OCI-LY7 (cell line): ENCODE measurements around the gene NQO2. TPM values are rescaled to one million over a fixed set of nuclear protein-coding genes. Genes with fewer than 3 reads are reported as not detected.

Source experiments
- BruUV-seq: library from RNA; stranded (reverse); fragments of 400-500 nt; replicated peaks from 2 replicates; lab custom pipeline; 2021; lab: Mats Ljungman, UMichigan
- CTCF ChIA-PET: fragments of 300-600 bp; sonication (Branson Sonifier 250); formaldehyde crosslinking; loops from one replicate; lab custom pipeline; 2022; ENCODE audit warnings: antibody characterized with exemption; ENCODE audit not compliant: unreplicated experiment; lab: Charles Lee
- POLR2A ChIA-PET: fragments of 300-600 bp; sonication (Branson Sonifier 250); formaldehyde crosslinking; loops from one replicate; lab custom pipeline; 2022; ENCODE audit warnings: antibody characterized with exemption; lab: Charles Lee
- DNase-seq: peaks from one replicate; pipeline ENCODE4 v3.0.0-alpha.2; 2015; ENCODE audit warnings: low spot score
- H2AFZ ChIP-seq: fragments of 200-600 bp; sonication (generic), shearing (Covaris generic); 2 replicates; pipeline ENCODE4 v1.6.1; 2014; ENCODE audit warnings: mild to moderate bottlenecking, antibody characterized with exemption, low read length, moderate library complexity
- H3K27ac ChIP-seq: fragments of 200-600 bp; sonication (generic); 2 replicates; pipeline ENCODE4 v1.5.1; 2014; ENCODE audit warnings: mixed run types, low read depth, mild to moderate bottlenecking, moderate library complexity, low read length, inconsistent platforms; ENCODE audit not compliant: poor library complexity, severe bottlenecking
- H3K36me3 ChIP-seq: fragments of 200-600 bp; sonication (generic); 2 replicates; pipeline ENCODE4 v1.6.1; 2014; ENCODE audit warnings: mild to moderate bottlenecking, antibody characterized with exemption, low read length, moderate library complexity, mixed read lengths; ENCODE audit not compliant: insufficient read depth
- H3K4me1 ChIP-seq: fragments of 200-600 bp; sonication (generic); 2 replicates; pipeline ENCODE4 v1.5.1; 2014; ENCODE audit warnings: mild to moderate bottlenecking, low read length; ENCODE audit not compliant: insufficient read depth, poor library complexity, severe bottlenecking
- H3K4me2 ChIP-seq: fragments of 200-600 bp; sonication (generic); 2 replicates; pipeline ENCODE4 v1.6.1; 2014; ENCODE audit warnings: mild to moderate bottlenecking, low read length
- H3K4me3 ChIP-seq: fragments of 200-600 bp; sonication (generic); 2 replicates; pipeline ENCODE4 v1.5.1; 2014; ENCODE audit warnings: mild to moderate bottlenecking, low read depth, low read length; ENCODE audit not compliant: poor library complexity, severe bottlenecking
- H3K79me2 ChIP-seq: fragments of 200-600 bp; sonication (generic); 2 replicates; pipeline ENCODE4 v1.6.1; 2016; ENCODE audit warnings: low read depth, mild to moderate bottlenecking, low read length, moderate library complexity, mixed read lengths; ENCODE audit not compliant: insufficient read depth
- H3K9me2 ChIP-seq: fragments of 200-600 bp; sonication (generic); 2 replicates; pipeline ENCODE4 v1.6.1; 2016; ENCODE audit warnings: mild to moderate bottlenecking, low read length, mixed read lengths; ENCODE audit not compliant: insufficient read depth
- H3K9me3 ChIP-seq: fragments of 200-600 bp; sonication (generic); 2 replicates; pipeline ENCODE4 v1.6.1; 2014; ENCODE audit warnings: mild to moderate bottlenecking, mixed run types, low read length, mixed read lengths
- H4K20me1 ChIP-seq: fragments of 200-600 bp; sonication (generic); 2 replicates; pipeline ENCODE4 v1.6.1; 2014; ENCODE audit warnings: mild to moderate bottlenecking, antibody characterized with exemption, low read length, moderate library complexity, mixed read lengths; ENCODE audit not compliant: insufficient read depth
- CTCF ChIP-seq: fragments of 200-600 bp; sonication (generic); conservative IDR thresholded peaks from 2 replicates; pipeline ENCODE4 v1.5.1; 2014; ENCODE audit warnings: mild to moderate bottlenecking, antibody characterized with exemption, low read length, moderate library complexity, mixed read lengths
- EZH2phosphoT487 ChIP-seq: fragments of 200-600 bp; sonication (generic); IDR thresholded peaks from 2 replicates; pipeline ENCODE4 v1.6.1; 2018; ENCODE audit warnings: low read depth, borderline replicate concordance, mild to moderate bottlenecking, mixed run types, antibody characterized with exemption, low read length, moderate library complexity, mixed read lengths
- intact Hi-C: fragments of 100-400 bp; cut with micrococcal nuclease; formaldehyde crosslinking; loops from one replicate; pipeline ENCODE4 v1.10.0; 2022; ENCODE audit not compliant: unreplicated experiment
- total RNA-seq, 2 experiments: library from RNA; depleted of rRNA in 1 of 2; stranded (reverse); fragments of >200 nt in 1 of 2; shearing (Covaris generic) in 1 of 2; gene quantifications; 2 replicates each; pipeline ENCODE4 v1.2.3, GENCODE V29; 2014 to 2022

The NQO2 gene
- total RNA-seq, 2 experiments from 2014 or later: 8.4 to 9.9 TPM

GRCh38 chr6:2951728-2952127, 48.0 kb upstream of the NQO2 start:
- H3K9me3 ChIP-seq: no peaks in the 10 kb centered on the region
- no peak for TF ChIP-seq EZH2phosphoT487
- TF ChIP-seq CTCF: no peak
- H3K79me2 ChIP-seq: no peaks in the 10 kb centered on the region
- no peak overlapping the region for H3K27ac ChIP-seq
- intact Hi-C loops: loop anchor here (1.0 kb wide), 1 partner anchor 38 kb away; no protein-coding TSS in a partner anchor
- no peak overlapping the region for H3K4me3 ChIP-seq
- H4K20me1 ChIP-seq: no peaks in the 10 kb centered on the region
- peak overlapping the region; percentile 69; the same call in 1 of the 2 replicates for H3K4me2 ChIP-seq
- H3K4me1 ChIP-seq: peaks cover 29% of the 10 kb centered on the region
- ChIA-PET CTCF (interaction anchor here (0.6 to 2.7 kb wide), 13 partner anchors 8 to 518 kb away, joined by 3 to 27 read pairs (median 3); partner anchors contain the start of gene SERPINB1), POLR2A (interaction anchor here (0.6 to 2.0 kb wide), 14 partner anchors 9 to 258 kb away, joined by 3 to 18 read pairs (median 4); no protein-coding TSS in a partner anchor)
- no TSS peak for BruUV-seq
- H2AFZ ChIP-seq: peak overlapping the region; percentile 90; the same call in 1 of the 2 replicates
- H3K36me3 ChIP-seq: no peaks in the 10 kb centered on the region
- DNase-seq: no peak
- H3K9me2 ChIP-seq: no peaks in the 10 kb centered on the region

GRCh38 chr6:2952557-2953095, 47.1 kb upstream of the NQO2 start:
- Histone ChIP-seq H3K4me1 (peaks cover 20% of the 10 kb centered on the region), H3K79me2 (no peaks in the 10 kb centered on the region), H3K27ac (no peak overlapping the region), H3K9me2 (no peaks in the 10 kb centered on the region), H3K9me3 (no peaks in the 10 kb centered on the region), H2AFZ (peak overlapping the region; percentile 90), H3K4me2 (peak overlapping the region; percentile 69), H3K4me3 (peak overlapping the region; percentile 48), H3K36me3 (no peaks in the 10 kb centered on the region), H4K20me1 (no peaks in the 10 kb centered on the region)
- peak; percentile 82 for DNase-seq
- BruUV-seq: no TSS peak
- TF ChIP-seq EZH2phosphoT487: no peak
- peak; percentile 100 for TF ChIP-seq CTCF
- POLR2A ChIA-PET: interaction anchor here (0.8 to 2.0 kb wide), 15 partner anchors 9 to 257 kb away, joined by 3 to 18 read pairs (median 4); no protein-coding TSS in a partner anchor
- CTCF ChIA-PET: interaction anchor here (0.6 to 2.7 kb wide), 18 partner anchors 9 to 518 kb away, joined by 3 to 27 read pairs (median 3); partner anchors contain the start of gene SERPINB1
- intact Hi-C loops: loop anchor here (1.0 kb wide), 1 partner anchor 37 kb away; no protein-coding TSS in a partner anchor
